CD4-positive, alpha-beta T cell treated with Interleukin-4 for 4 hours (primary cell): ENCODE data around the gene ACOT9.
"Not testable (repeated sequence)": the region's sequence is repeated elsewhere in the genome, so short reads cannot be mapped to it uniquely, and the experiment has no call there.

Experiments
- DNase-seq: peaks from one replicate; pipeline ENCODE4 v3.0.0-alpha.2; 2020

Gene ACOT9

DNA sequence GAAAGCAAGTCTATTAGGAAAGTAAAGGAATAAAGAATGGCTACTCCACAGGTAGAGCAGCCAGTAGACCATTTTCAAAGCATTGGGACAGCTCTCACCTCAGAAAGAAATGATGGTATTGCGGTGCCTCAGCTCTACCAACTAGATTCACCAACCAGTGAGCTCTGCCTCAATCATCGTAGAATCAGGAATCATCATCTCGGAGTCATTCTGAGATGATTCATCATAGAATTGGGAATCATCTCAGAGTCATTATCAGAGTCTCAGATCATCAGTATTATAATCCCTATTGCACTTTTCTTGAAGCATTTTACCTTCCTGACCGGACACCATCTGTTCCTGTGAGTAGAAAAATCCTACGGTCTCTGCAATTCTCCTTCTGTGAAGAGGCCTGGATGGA lies 22.4 kb upstream of the ACOT9 start:
- DNase-seq = no peak

DNA sequence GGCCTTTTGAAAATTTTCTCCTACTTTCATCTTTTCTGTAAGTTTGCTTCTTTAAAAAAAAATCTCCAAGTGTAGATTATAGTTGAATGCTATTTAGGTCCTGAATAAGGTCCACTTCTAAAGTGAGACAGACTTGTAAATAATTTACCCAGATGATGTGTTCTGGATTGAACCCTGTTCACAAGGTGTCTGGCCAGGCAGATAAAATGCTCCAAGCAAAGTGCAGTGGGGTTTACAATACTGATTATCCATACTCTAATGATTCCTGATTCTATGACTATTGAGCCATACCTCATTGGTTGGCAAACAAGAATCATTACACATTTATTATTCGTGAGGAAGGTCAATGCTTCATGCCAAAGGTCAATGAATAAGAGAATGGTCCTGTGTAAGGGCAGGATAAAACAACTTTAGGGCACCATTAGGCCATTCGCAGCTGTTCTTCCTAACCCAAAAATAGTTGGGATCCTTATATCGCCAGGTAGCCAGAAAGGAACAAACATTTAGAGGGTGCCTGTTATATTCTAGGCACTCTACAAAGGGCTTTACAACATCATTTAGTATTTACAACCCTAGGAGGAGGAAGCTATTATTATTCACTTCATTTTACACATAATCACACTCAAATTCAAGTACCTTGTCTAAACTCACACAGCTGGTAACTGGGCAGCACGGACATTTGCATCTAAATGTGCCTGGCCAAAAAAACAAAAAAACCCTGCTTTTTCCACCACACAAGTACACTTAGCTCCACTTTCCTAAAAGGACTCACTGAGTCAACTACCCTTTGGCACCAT lies 21.3 kb upstream of the ACOT9 start:
- DNase-seq = no peak

DNA sequence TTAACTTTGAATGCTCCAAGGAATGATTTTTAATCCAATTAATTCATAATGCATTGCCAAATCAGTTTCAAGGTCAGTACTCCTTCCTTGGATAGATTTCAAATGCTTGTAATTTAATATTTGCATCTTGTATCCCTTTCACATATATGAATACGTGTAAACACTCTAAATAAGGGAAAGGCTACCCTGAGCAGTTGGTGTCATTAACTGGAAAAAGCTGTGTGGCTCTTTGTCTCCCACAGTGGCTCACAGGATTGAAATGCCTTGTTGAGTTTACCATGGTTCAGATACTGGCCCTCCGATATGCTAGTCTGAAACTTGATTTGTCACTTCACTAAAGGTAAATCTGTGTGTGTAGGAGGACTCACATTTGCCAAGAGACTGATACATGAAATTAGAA lies 16.7 kb upstream of the ACOT9 start:
- DNase-seq = no peak

DNA sequence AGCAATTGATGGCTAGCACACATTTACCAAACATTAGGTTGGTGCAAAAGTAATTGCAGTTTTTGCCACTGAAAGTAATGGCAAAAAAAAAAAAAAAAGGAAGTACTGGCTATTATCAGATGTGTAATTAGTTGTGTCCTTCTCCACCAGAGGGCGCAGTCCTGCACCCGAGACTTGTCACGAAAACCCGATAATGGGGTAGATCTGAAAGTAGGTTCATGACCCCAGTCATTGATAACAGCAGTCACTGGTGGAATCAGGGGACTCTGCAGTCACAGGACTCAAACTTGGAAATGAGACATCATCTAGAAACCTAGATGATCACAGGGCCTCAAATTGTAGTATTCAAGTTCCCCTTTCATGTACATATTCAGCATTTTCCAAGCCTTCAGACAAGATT lies 13.1 kb upstream of the ACOT9 start:
- DNase-seq = peak; percentile 71

DNA sequence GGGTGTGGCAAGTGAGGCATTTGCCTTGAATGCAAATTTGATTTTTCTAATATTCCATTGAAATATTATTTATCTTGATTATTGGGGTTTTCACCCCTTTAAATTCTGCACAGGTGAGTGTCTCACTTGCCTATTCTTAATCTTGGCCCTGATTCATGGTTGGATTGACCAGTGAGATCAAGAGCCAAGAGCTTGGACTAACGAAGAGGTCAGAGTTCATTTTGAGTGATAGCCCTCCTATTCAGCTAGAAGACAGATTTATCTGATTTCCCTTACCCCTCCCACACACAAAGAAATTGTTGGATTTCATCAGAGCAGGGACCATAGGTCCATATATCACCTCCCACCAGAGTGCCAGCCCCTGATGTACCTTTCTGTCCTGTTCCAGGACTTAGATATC lies 11.6 kb upstream of the ACOT9 start:
- no peak for DNase-seq

DNA sequence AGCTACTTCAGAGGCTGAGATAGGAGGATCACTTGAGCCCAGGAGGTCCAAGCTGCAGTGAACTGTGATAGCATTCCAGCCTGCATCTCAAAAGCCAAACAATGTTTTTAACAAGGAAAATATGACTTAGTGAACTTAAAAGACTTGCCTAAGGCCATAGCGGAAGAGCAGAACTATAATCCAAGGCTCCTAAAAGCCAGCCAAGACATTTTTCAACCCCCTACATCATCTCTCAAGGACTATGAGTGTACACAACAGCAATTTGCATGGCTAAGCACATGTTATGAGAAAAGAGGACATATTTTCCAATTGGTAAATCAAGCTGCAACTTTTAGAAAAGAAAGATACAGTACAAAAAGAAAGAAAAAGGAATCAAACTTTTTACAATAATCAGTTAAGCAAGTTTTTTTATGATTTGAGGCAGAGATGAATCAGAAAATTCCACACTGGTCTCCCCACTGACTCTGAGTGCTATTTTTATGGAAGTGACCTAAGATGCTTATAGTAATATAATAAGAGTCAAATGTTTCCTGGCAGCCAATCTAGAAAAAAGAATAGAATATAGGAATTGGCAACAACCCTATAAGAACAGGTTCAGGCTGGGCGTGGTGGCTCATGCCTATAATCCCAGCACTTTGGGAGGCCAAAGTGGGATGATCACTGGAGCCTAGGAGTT lies 9.8 kb upstream of the ACOT9 start:
- DNase-seq = no peak

DNA sequence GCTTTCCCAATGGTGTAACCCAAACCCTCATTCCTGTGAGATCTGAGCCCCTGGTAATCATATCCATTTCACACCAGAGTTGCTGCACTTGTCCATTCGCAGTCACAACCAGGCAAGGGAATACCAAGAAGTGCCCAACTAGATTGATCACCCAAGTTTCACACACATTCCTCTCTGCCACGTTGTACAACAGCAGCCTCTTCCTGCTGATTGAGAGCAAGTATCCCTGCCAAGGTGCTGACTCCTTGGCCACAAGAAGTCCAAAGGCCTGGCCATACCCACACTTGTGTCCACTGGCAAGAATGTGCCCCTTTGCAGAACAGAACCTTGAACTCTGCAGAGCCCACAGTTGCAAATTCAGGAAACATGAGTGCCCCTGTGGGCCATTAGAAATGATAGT lies 6.5 kb upstream of the ACOT9 start:
- DNase-seq = no peak

DNA sequence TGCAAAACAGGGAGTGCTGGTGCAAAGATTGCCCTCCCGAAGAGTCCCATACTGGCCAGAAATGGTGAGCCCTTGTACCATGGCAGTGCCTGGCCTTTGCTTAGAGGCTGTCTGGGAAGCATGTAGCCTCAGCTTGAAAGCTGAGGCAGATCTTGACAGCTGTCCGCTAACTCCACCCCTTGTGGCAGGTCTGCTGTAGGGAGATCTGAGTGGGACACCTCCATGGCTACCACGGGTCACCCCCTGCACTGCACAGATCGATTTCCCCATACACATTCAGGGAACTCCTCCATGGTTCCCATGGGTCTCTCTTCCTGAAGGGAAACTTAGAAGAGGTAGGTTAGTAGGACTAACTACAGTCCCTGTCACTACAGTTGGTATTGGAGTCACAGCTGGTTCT lies 6.1 kb upstream of the ACOT9 start:
- DNase-seq = no peak

DNA sequence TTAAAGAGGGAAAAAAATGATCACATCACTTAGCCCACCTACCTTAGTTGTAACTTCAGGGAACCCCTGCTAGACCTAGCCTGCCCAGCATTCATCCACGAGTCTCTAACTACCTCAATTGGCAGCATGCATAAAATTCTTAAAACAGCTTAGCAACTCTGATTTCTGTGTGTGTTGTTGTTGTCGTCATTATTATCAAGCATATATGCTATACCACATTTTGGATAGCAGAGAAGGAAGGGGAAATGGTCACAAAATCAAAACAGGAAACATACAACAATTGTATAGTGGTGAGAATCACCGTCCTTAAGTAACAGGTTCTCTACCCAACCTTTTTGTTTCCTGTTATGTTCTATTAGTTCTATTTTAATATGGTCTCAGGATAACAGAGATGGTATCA lies 2.7 kb upstream of the ACOT9 start:
- peak; percentile 49 for DNase-seq

DNA sequence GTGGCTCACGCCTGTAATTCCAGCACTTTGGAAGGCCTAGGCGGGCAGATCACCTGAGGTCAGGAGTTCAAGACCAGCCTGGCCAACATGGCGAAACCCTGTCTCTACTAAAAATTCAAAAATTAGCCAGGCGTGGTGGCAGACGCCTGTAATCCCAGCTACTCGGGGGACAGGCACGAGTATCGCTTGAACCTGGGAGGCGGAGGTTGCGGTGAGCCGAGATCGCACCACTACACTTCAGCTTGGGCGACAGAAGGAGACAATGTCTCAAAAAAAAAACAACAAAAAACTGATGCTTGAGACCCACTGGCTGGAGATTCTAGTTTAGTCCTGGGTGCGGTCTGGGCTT lies 521 bp upstream of the ACOT9 start:
- DNase-seq = not testable (repeated sequence)

DNA sequence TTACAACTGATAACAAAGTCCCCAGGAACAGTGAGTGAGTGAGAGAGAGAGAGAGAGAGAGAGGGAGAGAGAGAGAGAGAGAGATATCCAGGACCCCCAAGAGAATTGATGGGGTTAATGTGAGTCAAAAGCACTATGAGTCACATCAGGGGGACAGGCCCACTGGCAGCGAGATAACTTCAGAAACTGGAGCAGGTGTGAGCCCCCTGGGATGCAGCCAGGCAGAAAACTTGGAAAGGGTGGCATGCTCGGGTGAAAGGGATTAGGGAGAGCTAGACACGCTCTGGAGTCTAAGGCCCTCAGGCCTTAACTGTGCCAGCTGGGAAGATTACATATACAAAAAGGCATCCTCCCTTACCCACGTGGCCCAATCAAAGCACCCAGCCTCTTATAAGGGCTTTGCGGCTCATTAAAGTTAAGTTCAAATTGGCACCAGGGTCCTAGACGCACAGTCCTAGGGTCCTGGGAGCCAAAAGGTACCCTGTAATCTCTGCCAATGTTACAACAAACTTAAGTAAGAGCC lies 841 bp downstream of the ACOT9 start:
- peak; percentile 2 for DNase-seq

DNA sequence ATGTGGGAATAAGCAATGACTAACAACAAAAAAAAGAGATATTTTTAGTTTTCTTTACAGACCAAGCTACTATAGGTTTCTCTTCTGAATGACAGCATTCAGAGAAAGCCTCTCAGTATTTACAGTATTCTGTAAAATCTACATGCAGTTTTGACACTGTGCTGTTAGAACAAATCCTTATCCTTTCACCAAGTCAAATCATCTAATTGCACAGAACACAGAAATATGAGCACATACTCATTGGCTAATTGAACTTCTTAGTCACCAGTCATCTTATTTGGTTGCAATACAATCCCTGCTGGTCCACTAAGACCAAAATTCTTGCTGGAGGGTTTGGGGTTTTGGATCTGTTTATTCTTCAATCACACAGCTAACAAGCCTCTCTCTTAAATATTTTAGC lies 5.7 kb downstream of the ACOT9 start:
- DNase-seq = no peak

DNA sequence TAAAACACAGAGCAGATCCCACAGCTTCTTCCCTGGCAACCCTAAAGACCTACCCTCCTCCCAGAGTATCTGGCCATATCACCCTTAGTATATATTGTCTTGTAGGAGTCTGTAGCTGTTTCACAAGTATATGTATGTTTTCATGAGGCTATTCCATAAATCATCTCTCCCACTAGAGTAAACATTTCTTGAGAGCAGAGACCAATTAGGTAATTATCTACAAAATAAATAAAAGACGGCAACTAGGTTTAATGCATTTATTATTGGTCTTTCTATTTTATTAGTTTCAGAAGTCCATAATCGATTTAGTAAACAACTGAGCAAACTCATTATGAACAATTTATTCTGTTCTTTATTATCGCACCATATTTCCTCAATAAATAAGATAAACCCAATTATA lies 7.0 kb downstream of the ACOT9 start:
- no peak for DNase-seq

DNA sequence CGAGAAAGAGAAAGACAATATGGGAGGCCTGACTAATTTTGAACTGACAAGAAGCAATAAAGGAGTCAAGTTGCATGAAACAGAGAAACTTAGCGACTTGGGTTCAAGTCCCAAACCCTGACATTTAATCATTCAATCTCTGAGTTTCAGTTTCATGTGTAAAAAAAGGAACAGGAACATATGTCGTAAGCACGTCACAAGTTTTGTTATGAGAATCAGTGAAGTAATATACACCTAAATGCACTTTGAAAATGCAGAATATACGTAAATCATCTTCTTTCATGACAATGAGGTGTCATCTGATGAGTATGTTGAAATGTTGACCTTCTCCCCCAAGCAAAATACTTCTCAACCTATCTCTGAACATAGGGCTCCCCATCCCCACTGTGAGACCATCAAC lies 10.4 kb downstream of the ACOT9 start:
- peak; percentile 2 for DNase-seq

DNA sequence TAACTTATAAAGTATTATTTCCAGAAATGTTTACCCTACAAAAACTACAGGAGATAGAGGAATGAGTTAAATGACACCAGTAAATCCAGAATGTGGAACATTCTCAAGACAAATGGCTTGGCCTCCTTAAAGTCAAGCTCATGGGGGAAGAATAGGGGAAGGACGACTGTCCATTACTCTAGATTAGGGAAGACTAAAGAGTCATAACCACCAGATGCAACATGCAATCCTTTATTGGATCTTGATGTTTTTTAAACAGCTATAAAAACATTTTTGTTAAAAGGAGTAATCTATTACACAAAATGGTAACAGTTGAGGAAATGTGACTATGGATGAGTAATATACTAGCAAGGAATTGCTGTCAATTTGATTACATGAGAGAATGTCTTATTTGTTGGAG lies 11.1 kb downstream of the ACOT9 start:
- DNase-seq = no peak

DNA sequence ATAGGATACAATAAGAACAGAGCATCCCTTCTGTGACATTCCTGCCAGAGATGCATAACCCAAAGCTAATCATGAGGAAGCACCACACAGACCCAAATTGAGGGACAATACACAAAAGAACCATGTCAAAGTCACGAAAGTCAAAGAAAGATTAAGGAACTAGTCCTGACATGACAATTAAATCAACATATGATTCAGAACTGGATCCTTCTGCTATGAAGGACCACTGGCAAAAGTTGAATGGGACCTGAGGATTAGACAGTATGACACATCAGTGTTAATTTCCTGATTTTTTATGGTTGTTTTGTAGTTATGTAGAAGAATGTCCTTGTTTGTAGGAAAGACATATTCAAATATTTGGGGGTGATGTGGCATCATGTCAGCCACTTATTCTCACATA lies 13.9 kb downstream of the ACOT9 start:
- DNase-seq = no peak

DNA sequence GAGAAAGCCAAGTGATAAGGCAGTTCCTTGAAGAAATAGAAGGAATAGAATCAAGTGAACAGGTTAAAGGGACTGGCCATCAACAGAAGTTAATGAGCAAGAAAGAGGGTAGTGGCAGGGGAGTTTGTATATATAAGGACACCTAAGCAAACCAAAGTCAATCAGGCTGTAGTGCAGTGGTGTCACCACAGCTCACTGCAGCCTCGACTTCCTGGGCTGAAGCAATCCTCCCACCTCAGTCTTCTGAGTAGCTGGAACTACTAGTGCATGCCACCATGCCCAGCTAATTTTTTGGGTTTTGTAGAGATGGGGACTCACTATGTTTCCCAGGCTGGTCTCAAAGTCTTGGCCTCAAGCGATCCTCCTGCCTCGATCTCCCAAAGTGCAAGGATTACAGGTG lies 15.9 kb downstream of the ACOT9 start:
- no peak for DNase-seq

DNA sequence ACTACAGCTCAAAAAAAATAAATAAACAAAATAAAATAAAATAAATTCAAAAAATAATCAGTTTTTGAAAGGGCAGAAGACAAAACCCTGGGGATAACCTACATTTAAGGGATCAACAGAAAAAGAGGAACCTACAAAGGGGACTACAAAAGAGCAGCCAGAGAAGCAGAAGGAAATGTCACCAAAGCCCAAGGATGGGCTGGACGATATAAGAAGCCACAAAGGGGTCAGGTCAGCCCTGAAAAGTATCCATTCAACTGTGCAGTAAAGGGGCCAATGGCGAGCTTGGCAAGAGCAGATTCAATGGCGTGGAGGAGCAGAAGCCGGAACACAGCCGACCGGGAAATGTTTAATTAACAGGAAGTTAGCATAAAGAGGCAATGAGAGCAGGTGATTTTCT lies 16.9 kb downstream of the ACOT9 start:
- no peak for DNase-seq

DNA sequence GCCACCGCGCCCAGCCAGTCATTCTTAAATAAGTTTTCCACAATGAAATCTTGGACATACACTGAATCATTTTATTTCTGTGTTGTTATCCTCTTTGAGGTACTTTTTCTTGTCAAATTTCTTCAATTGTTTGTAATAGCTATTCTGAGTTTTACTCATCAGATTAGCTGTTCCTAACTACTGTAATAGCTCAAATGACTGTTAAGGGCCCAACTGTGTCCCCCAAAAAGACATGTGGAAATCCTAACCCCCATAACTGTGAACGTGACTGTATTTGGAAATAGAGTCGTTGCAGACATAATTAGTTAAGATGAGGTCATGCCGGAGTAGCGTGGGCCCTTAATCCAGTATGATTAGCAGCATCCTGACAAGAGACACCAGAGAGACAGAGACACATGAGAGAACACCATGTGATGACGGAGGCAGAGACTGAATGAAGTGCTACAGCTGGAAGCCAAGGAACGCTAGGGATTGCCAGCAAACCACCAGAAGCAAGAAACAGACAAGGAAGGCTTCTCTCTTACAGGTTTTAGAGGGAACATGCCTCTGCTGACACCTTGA lies 22.9 kb downstream of the ACOT9 start:
- no peak for DNase-seq

DNA sequence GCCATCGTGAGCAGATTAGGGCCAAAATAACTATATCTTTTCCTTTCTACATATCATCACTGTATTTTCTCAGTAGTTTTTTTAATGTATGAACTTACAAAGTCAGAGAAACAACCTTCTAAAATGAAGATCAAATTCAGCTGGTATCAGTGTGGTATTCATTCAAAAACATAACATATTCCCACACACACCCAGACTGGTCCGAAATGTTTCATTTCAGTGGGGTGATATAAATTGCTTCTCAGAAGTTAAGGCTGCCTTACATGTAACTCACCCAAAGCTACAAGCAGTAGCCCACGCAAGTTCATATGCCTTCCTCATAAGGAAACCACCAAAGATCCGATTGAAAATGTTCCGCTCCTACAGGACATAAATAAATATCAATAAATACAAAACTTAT lies 37.8 kb downstream of the ACOT9 start:
- DNase-seq = no peak

DNA sequence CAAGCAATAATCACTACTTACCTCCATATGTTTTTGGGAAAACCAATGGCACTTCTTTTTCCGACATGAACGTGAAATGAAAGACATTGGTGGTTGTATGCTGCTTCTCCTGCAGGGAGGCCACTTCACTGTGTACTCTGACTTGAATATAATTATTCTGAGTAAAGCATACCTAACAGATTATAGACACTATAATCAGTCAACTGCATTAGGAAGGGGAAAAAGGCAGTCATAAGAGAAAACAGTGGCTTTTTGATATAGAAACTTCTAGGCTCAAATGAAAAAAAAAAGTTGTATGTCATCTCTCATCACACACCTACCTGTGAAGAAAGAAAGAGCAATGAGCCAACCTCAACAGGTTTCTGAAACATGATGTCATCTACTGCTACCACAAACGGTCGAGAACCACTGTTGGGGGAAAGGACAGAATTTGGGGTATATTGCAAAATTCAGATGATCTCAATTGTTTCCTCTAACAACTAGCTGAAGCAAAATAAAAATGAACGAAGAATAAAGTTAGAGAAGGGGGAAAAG lies 38.3 kb downstream of the ACOT9 start:
- no peak for DNase-seq

DNA sequence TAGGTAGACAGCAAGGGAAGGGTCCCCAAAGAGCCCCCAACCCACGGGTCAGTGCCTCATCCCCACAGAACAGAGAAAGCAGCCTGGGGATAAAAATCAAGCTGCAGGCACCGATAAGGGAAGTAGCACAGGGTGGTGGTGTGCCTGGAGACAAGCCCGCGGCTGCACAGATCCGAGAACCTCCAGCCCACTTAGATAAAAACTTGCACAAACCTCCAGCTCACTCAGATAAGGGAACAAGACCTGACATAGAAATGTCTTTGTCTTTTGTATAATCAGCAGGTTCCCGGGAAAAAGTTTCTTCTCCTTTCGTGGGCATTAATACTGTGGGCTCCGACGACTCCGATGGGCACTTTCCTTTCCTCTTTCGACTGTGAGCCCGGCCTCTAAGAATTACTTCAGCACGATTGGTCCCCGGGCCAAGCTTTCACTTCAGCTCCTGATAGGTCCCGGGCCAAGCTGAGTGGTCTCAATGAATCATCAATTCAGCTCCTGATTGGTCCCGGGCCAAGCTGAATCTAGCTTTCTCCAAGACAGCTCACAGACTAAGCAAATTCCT lies 43.4 kb downstream of the ACOT9 start:
- DNase-seq = peak; percentile 6

DNA sequence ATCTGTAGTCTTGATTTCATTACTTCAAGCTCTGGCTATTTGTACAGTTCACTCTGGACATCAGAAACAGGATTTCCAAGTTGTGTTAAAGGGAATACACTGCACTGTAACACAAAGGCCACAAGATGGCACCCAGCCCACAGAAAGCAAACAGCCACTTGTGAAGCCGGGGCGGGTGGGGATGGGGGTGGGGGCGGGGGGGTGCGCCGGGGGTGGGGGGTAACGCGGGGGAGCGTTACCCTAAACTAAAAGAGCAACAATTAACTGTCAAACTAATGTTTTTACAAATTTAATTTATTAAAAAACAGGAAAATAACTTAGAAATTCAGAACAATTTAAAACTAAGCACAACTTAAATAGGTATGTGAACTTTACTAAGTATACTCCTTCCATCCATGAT lies 48.5 kb downstream of the ACOT9 start:
- peak; percentile 30 for DNase-seq

DNA sequence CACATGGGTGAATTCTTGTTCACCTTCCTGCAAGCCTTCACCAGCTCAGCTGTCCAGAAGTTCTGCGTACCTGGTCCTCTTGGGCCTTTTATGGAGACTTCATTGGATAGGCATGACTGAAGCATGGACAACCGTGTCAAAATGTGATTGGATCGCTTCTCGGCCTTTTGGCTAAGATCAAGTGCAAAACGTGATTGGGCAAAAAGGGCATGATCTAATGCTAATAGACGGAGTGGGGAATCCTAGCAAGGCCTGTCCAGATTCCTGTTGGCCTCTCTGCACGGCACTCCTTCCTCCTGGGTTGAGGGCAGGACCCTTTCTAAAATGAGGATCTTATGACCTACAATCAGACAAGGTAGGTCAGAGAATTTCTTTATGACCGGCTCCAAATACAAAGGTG lies 50.9 kb downstream of the ACOT9 start:
- no peak for DNase-seq
